Cardiac muscle cell (in vitro differentiated cells and primary cell): ENCODE data around the gene CD47. TPM values are rescaled to one million over a fixed set of nuclear protein-coding genes. Genes with fewer than 3 reads are reported as not detected.

Experiments
- DNase-seq, 2 donors: peaks; one replicate each; pipeline versions ENCODE4 v3.0.0 to v3.0.0-alpha.2; 2010 to 2017; ENCODE audit warnings: low read depth in 1 of 2, low spot score in 1 of 2
- H3K27ac ChIP-seq: fragments of 200-600 bp; sonication (generic); 2 replicates; pipeline ENCODE4 v1.5.1; 2016
- H3K27me3 ChIP-seq: fragments of 200-600 bp; sonication (generic); 2 replicates; pipeline ENCODE4 v1.6.0; 2016; ENCODE audit warnings: control low read depth
- H3K36me3 ChIP-seq: fragments of 200-600 bp; sonication (generic); 2 replicates; pipeline ENCODE4 v1.5.1; 2016; ENCODE audit warnings: control low read depth
- H3K4me1 ChIP-seq: fragments of 200-600 bp; sonication (generic); 2 replicates; pipeline ENCODE4 v1.8.1; 2017; ENCODE audit warnings: low read depth, mild to moderate bottlenecking, mixed run types
- H3K4me3 ChIP-seq: fragments of 200-600 bp; sonication (generic); 2 replicates; pipeline ENCODE4 v1.5.1; 2016; ENCODE audit warnings: mild to moderate bottlenecking
- H3K9me3 ChIP-seq: fragments of 200-600 bp; sonication (generic); 2 replicates; pipeline ENCODE4 v1.5.1; 2017; ENCODE audit warnings: low read depth, mild to moderate bottlenecking, control low read depth
- CTCF ChIP-seq: IDR thresholded peaks from 2 replicates; pipeline ENCODE4 v1.5.1; 2012; ENCODE audit warnings: low read depth, mild to moderate bottlenecking, low read length
- polyA plus RNA-seq: library from polyadenylated mRNA; unstranded; fragments of >200 nt; fragmentation: Nextera tagmentation; extraction: Ambion mirVana; gene quantifications from 2 replicates; pipeline ENCODE4 v1.2.1, GENCODE V29; 2016
- total RNA-seq: library from RNA; depleted of rRNA; stranded (reverse); fragments of >200 nt; gene quantifications from 2 replicates; pipeline ENCODE4 v1.2.3, GENCODE V29; 2016

Gene CD47
- total RNA-seq (19.1 and 34.9 TPM in 2 replicates), polyA plus RNA-seq (33.2 and 38.1 TPM in 2 replicates)

GRCh38 chr3:108090701-108091497 is at the start of gene CD47:
CD47 (minus strand) TSS chr3:108091031; CDS start chr3:108090908, 123 bp downstream.
- no peaks in the 10 kb centered on the region for H3K9me3 ChIP-seq
- TF ChIP-seq CTCF, result no peak
- H3K27me3 ChIP-seq, result peaks cover 29% of the 10 kb centered on the region
- H3K4me1 ChIP-seq, result no peaks in the 10 kb centered on the region
- peak; percentile 92 to 93 for DNase-seq
- no peaks in the 10 kb centered on the region for H3K36me3 ChIP-seq
- H3K27ac ChIP-seq, result no peak within 1 kb of the TSS
- peak within 1 kb of the TSS; percentile 53 for H3K4me3 ChIP-seq

GRCh38 chr3:108137460-108137814 is 46.6 kb upstream of the CD47 start:
- H3K27ac ChIP-seq, result no peak overlapping the region
- no peaks in the 10 kb centered on the region for H3K4me1 ChIP-seq
- no peaks in the 10 kb centered on the region for H3K27me3 ChIP-seq
- TF ChIP-seq CTCF, result no peak
- H3K36me3 ChIP-seq, result no peaks in the 10 kb centered on the region
- H3K4me3 ChIP-seq, result no peak overlapping the region
- DNase-seq, result no peak
- H3K9me3 ChIP-seq, result no peaks in the 10 kb centered on the region

- TF ChIP-seq CTCF, result no peak
- Histone ChIP-seq H3K9me3 (no peaks in the 10 kb centered on the region), H3K36me3 (no peaks in the 10 kb centered on the region), H3K4me1 (no peaks in the 10 kb centered on the region), H3K27ac (no peak overlapping the region), H3K4me3 (no peak overlapping the region), H3K27me3 (no peaks in the 10 kb centered on the region)
- DNase-seq, result no peak
These were observed 46.0 kb upstream of the CD47 start for GRCh38 chr3:108136561-108137459.

GRCh38 chr3:108134555-108134880 is 43.7 kb upstream of the CD47 start:
- no peak for DNase-seq
- Histone ChIP-seq H3K4me3 (no peak overlapping the region), H3K36me3 (no peaks in the 10 kb centered on the region), H3K27ac (no peak overlapping the region), H3K4me1 (no peaks in the 10 kb centered on the region), H3K27me3 (no peaks in the 10 kb centered on the region), H3K9me3 (no peaks in the 10 kb centered on the region)
- no peak for TF ChIP-seq CTCF

- Histone ChIP-seq H3K9me3 (no peaks in the 10 kb centered on the region), H3K4me3 (no peak overlapping the region), H3K27me3 (no peaks in the 10 kb centered on the region), H3K36me3 (no peaks in the 10 kb centered on the region), H3K27ac (no peak overlapping the region), H3K4me1 (no peaks in the 10 kb centered on the region)
- TF ChIP-seq CTCF, result no peak
- DNase-seq, result peak in 1 of 2 donors; percentile 10
These were observed 43.2 kb upstream of the CD47 start for GRCh38 chr3:108133858-108134554.
